Activated gamma-delta T cell treated with Interleukin-2 at 50 U/mL for 16 hours (primary cell): ENCODE data around the gene OTUB2.

ENCODE experiments used
- DNase-seq: peaks from one replicate; pipeline ENCODE4 v3.0.0-alpha.2; 2020

The OTUB2 gene

GRCh38 chr14:94043111-94043755 lies 17.1 kb downstream of the OTUB2 start:
- no peak for DNase-seq

GRCh38 chr14:94043756-94044475 lies 17.8 kb downstream of the OTUB2 start:
- DNase-seq: no peak

- no peak for DNase-seq
These were observed 18.4 kb downstream of the OTUB2 start for GRCh38 chr14:94044476-94045091.

- no peak for DNase-seq
These were observed 19.0 kb downstream of the OTUB2 start for GRCh38 chr14:94045101-94045500.

GRCh38 chr14:94045563-94046345 lies 19.6 kb downstream of the OTUB2 start:
- no peak for DNase-seq

- no peak for DNase-seq
These were observed 20.6 kb downstream of the OTUB2 start for GRCh38 chr14:94046696-94047250.

- DNase-seq: no peak
These were observed 21.4 kb downstream of the OTUB2 start for GRCh38 chr14:94047581-94047980.

- no peak for DNase-seq
These were observed 22.8 kb downstream of the OTUB2 start for GRCh38 chr14:94048691-94049624.

- DNase-seq: no peak
These were observed 23.5 kb downstream of the OTUB2 start for GRCh38 chr14:94049625-94050023.

- DNase-seq: peak; percentile 1
These were observed 24.2 kb downstream of the OTUB2 start for GRCh38 chr14:94050231-94050880.

- DNase-seq: no peak
These were observed 25.0 kb downstream of the OTUB2 start for GRCh38 chr14:94051115-94051514.

- no peak for DNase-seq
These were observed 25.6 kb downstream of the OTUB2 start for GRCh38 chr14:94051779-94052178.

- no peak for DNase-seq
These were observed 26.1 kb downstream of the OTUB2 start for GRCh38 chr14:94052199-94052598.

- DNase-seq: no peak
These were observed 26.5 kb downstream of the OTUB2 start for GRCh38 chr14:94052662-94053061.

- no peak for DNase-seq
These were observed 28.3 kb downstream of the OTUB2 start for GRCh38 chr14:94054401-94054800.

- no peak for DNase-seq
These were observed 28.8 kb downstream of the OTUB2 start for GRCh38 chr14:94054936-94055335.

- no peak for DNase-seq
These were observed 30.6 kb downstream of the OTUB2 start for GRCh38 chr14:94056579-94057308.

GRCh38 chr14:94058128-94058673 lies 32.1 kb downstream of the OTUB2 start:
- no peak for DNase-seq

- no peak for DNase-seq
These were observed 32.6 kb downstream of the OTUB2 start for GRCh38 chr14:94058674-94059138.

- peak; percentile 1 for DNase-seq
These were observed 33.9 kb downstream of the OTUB2 start for GRCh38 chr14:94059998-94060397.
